Testis (tissue), 3 donors: Measurements from ENCODE around the gene FRMD6. TPM values are rescaled to one million over a fixed set of nuclear protein-coding genes. Genes with fewer than 3 reads are reported as not detected.

Experiments used
- DNase-seq: peaks from one replicate; pipeline ENCODE4 v3.0.0-alpha.2; 2019
- H3K27ac ChIP-seq, 2 donors: fragments of 200-600 bp; sonication (generic); one replicate each; pipeline ENCODE4 v1.5.1; 2019
- H3K27me3 ChIP-seq: fragments of 200-600 bp; sonication (generic); one replicate; pipeline ENCODE4 v1.5.1; 2019
- H3K36me3 ChIP-seq: fragments of 200-600 bp; sonication (generic); one replicate; pipeline ENCODE4 v1.5.1; 2017; ENCODE audit warnings: low read depth; ENCODE audit errors: missing control alignments
- H3K4me1 ChIP-seq: fragments of 200-600 bp; sonication (generic); one replicate; pipeline ENCODE4 v1.5.1; 2019
- H3K4me3 ChIP-seq, 2 donors: fragments of 200-600 bp; sonication (generic); one replicate each; pipeline ENCODE4 v1.5.1; 2017 to 2019
- H3K9me3 ChIP-seq: fragments of 200-600 bp; sonication (generic); one replicate; pipeline ENCODE4 v1.5.1; 2017
- POLR2A ChIP-seq: fragments of 450-650 bp; IDR thresholded peaks from one replicate; pipeline ENCODE4 v1.6.1; 2017; ENCODE audit warnings: antibody characterized with exemption, mild to moderate bottlenecking, moderate library complexity
- WGBS, 2 donors: methylation state at CpG; one replicate each; pipeline ENCODE4 v1.1.5; 2018; 5-methylcytosine and 5-hydroxymethylcytosine counted together
- intact Hi-C: fragments of 100-400 bp; cut with DNase I; formaldehyde crosslinking; loops from one replicate; pipeline ENCODE4 v1.15.1; 2023; ENCODE audit warnings: low total_unique reads
- polyA plus RNA-seq: library from polyadenylated mRNA; stranded (reverse); fragments of 350-450 nt; fragmentation: Illumina TruSeq; extraction: RNeasy Lipid Tissue Mini Kit (QIAGEN cat#74804); gene quantifications from one replicate; pipeline ENCODE4 v1.2.3, GENCODE V29; 2014; ENCODE audit warnings: low read depth, low replicate concordance; ENCODE audit not compliant: insufficient read depth
- total RNA-seq, 2 donors: library from RNA; depleted of rRNA; stranded (reverse); fragments of >200 nt; gene quantifications; one replicate each; pipeline ENCODE4 v1.2.3, GENCODE V29; 2016
- TF ChIP-seq, protein P1 (sequence below), 3 experiments: fragments of 450-650 bp in 2 of 3; fragments of 200-600 bp in 1 of 3; sonication (generic) in 1 of 3; IDR thresholded peaks; one replicate each; pipeline ENCODE4 v1.5.1; 2016 to 2019; ENCODE audit warnings: antibody characterized with exemption in 3 of 3, mild to moderate bottlenecking in 2 of 3, moderate library complexity in 1 of 3

FRMD6 gene
- total and polyA plus RNA-seq, 3 donors from 2014 or later, result 59.2 to 71.3 (median 67.0) TPM

DNA sequence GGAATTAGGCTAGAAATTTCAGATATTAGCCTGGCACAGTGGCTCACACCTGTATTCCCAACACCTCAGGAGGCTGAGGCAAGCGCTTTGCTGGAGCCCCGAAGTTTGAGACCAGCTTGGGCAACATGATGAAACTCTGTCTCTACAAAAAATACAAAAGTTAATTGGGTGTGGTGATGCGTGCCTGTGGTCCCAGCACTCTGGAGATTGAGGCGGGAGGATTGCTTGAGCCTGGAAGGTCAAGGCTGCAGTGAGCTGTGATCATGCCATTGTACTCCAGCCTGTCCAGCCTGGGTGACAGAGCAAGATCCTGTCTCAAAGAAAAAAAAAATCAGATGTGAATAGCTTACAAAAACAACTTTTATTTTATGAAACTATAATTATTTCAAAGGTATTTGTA is 15.1 kb downstream of the FRMD6 start:
- WGBS, 2 donors, result 57 to 61% methylated on average over 4 of the region's 4 CpGs
- Histone ChIP-seq H3K27ac (no peak overlapping the region), H3K9me3 (no peaks in the 10 kb centered on the region)

DNA sequence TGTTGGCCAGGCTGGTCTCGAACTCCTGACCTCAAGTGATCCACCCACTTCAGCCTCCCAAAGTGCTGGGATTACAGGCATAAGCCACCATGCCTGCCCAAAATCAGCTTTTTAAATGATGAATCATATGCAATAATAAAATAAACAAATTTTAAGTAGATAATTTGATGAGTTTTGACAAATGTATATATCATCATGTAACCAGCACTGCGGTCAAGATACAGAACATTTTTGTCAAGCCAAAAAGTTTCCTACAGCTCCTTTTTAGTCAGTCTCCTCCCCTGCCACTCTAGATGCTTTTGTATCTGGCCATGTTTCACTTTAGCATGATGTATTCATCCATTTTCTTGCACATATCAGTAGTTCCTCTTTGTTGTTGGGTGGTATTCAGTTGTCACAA is 17.2 kb downstream of the FRMD6 start:
- no peaks in the 10 kb centered on the region for H3K36me3 ChIP-seq
- H3K4me3 ChIP-seq, result no peak overlapping the region
- no peaks in the 10 kb centered on the region for H3K27me3 ChIP-seq
- H3K4me1 ChIP-seq, result peaks cover 6% of the 10 kb centered on the region
- no peak for DNase-seq
- intact Hi-C loops, result no loop called here
- H3K27ac ChIP-seq, result no peak overlapping the region
- no peaks in the 10 kb centered on the region for H3K9me3 ChIP-seq
- TF ChIP-seq POLR2A, result no peak
- TF ChIP-seq, protein P1, sequence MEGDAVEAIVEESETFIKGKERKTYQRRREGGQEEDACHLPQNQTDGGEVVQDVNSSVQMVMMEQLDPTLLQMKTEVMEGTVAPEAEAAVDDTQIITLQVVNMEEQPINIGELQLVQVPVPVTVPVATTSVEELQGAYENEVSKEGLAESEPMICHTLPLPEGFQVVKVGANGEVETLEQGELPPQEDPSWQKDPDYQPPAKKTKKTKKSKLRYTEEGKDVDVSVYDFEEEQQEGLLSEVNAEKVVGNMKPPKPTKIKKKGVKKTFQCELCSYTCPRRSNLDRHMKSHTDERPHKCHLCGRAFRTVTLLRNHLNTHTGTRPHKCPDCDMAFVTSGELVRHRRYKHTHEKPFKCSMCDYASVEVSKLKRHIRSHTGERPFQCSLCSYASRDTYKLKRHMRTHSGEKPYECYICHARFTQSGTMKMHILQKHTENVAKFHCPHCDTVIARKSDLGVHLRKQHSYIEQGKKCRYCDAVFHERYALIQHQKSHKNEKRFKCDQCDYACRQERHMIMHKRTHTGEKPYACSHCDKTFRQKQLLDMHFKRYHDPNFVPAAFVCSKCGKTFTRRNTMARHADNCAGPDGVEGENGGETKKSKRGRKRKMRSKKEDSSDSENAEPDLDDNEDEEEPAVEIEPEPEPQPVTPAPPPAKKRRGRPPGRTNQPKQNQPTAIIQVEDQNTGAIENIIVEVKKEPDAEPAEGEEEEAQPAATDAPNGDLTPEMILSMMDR (IDR thresholded peaks at IDR 0.05), result no peak
- WGBS, 2 donors, result 92 to 99% methylated on average over 2 of the region's 2 CpGs

More for the DNA sequence above, 15.1 kb downstream of the FRMD6 start:
- intact Hi-C loops, result no loop called here
- H3K36me3 ChIP-seq, result no peaks in the 10 kb centered on the region
- DNase-seq, result peak; percentile 55
- H3K4me3 ChIP-seq, result no peak overlapping the region
- TF ChIP-seq, protein P1 (IDR thresholded peaks at IDR 0.05), result no peak
- TF ChIP-seq POLR2A, result no peak
- no peaks in the 10 kb centered on the region for H3K27me3 ChIP-seq
- H3K4me1 ChIP-seq, result peaks cover 6% of the 10 kb centered on the region

DNA sequence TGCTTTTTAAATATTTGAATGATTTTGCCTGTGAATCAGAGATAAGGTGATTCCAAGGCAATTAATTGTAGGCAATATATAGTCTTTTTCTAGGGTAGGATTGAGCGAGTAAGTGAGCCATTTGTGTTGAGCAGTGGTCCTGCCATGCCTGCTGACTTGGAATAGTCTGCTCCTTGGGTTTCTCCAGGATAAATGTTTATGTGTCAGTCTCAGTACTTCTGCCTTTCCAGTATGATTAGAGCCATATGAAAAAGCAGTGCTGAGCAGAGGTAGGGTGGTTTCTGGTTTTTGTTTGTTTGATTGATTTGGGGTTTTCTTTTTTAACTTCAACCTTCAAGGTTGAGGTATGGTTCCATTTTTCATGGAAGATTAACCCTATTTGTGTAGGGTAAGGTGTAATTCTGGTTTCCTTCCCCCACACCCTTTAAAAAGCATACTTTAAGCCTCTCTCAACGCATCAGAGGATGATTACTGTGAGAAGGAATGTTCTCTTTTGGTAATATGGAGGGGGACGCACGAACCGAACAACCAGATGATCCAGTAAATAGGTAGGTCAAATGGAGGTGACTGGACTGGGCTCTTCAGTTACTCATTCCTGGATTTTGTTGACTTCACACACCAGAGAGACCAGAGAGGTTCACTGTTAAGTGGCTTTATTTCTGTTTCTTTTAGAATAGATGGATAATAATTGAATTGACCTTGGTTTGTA is 22.7 kb downstream of the FRMD6 start:
- no peak for DNase-seq
- H3K27ac ChIP-seq, result peak overlapping the region in 1 of 2 donors; percentile 11
- intact Hi-C loops, result no loop called here
- no peak for TF ChIP-seq POLR2A
- TF ChIP-seq, protein P1 (IDR thresholded peaks at IDR 0.05), result no peak
- H3K9me3 ChIP-seq, result no peaks in the 10 kb centered on the region
- H3K4me1 ChIP-seq, result peaks cover 24% of the 10 kb centered on the region
- WGBS, 2 donors, result 88 to 95% methylated on average over 5 of the region's 5 CpGs
- no peaks in the 10 kb centered on the region for H3K36me3 ChIP-seq
- H3K27me3 ChIP-seq, result no peaks in the 10 kb centered on the region
- no peak overlapping the region for H3K4me3 ChIP-seq

DNA sequence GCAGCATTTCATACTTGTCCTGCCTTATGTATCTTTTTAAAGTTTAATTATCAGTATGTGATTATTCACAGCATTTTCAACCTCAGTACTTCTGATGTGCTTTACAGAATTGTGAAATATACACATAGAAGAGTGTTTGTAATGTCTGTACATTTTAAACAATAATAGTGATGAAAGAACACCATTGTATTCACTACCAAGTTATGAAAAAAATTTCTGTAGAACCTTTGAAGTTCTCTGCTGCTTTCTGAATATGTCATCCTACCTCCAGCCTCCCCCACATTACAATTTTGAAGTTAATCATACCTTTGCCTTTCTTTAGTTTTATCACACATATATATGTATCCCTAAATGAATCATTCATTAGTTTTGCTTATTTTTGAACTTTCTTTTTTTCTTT is 24.8 kb downstream of the FRMD6 start:
- no peaks in the 10 kb centered on the region for H3K9me3 ChIP-seq
- no peaks in the 10 kb centered on the region for H3K27me3 ChIP-seq
- H3K27ac ChIP-seq, result no peak overlapping the region
- intact Hi-C loops, result no loop called here
- no peaks in the 10 kb centered on the region for H3K36me3 ChIP-seq
- TF ChIP-seq, protein P1 (IDR thresholded peaks at IDR 0.05), result no peak
- no peak for TF ChIP-seq POLR2A
- no peak for DNase-seq
- H3K4me1 ChIP-seq, result peaks cover 24% of the 10 kb centered on the region
- no peak overlapping the region for H3K4me3 ChIP-seq

DNA sequence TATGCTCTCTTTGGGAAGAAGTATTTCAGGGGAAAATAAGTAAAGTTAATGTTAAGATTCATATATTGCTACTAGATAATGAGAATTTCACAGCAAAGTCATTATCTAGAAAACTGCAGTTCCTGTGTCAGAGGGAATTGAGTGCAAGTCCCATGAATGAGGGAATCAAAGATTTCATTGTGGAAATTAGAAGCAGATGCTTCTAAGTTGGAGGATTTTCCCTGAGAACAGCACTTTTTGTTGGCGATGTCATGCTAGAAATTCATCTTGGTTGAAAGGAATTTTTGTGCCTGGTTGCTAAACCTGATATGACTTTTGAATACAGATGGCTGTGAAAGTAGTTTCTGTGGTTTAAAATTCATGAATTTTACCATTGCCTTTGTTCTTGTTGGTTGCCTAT is 25.6 kb downstream of the FRMD6 start:
- Histone ChIP-seq H3K9me3 (no peaks in the 10 kb centered on the region), H3K27me3 (no peaks in the 10 kb centered on the region), H3K4me1 (peaks cover 24% of the 10 kb centered on the region), H3K27ac (no peak overlapping the region), H3K4me3 (no peak overlapping the region), H3K36me3 (no peaks in the 10 kb centered on the region)
- DNase-seq, result no peak
- no peak for TF ChIP-seq POLR2A
- TF ChIP-seq, protein P1 (IDR thresholded peaks at IDR 0.05), result no peak
- intact Hi-C loops, result no loop called here
- 41 to 61% methylated on average over 1 of the region's 1 CpG for WGBS, 2 donors
